Transverse colon (tissue), 3 donors: ENCODE data around the gene RACGAP1.

Experiments
- POLR2A ChIP-seq: fragments of 450-650 bp; IDR thresholded peaks from one replicate; pipeline ENCODE4 v1.6.1; 2016; ENCODE audit warnings: antibody characterized with exemption, mild to moderate bottlenecking, moderate library complexity
- TF ChIP-seq, protein P1 (sequence below), 5 experiments: fragments of 200-600 bp in 3 of 5; fragments of 450-650 bp in 2 of 5; sonication (generic) in 3 of 5; IDR thresholded peaks; 1 replicate in 2 of 5; 2 replicates in 3 of 5; pipeline ENCODE4 v1.5.1; 2016 to 2017; ENCODE audit warnings: antibody characterized with exemption in 5 of 5, inconsistent platforms in 3 of 5, mild to moderate bottlenecking in 2 of 5, moderate library complexity in 1 of 5

DNA sequence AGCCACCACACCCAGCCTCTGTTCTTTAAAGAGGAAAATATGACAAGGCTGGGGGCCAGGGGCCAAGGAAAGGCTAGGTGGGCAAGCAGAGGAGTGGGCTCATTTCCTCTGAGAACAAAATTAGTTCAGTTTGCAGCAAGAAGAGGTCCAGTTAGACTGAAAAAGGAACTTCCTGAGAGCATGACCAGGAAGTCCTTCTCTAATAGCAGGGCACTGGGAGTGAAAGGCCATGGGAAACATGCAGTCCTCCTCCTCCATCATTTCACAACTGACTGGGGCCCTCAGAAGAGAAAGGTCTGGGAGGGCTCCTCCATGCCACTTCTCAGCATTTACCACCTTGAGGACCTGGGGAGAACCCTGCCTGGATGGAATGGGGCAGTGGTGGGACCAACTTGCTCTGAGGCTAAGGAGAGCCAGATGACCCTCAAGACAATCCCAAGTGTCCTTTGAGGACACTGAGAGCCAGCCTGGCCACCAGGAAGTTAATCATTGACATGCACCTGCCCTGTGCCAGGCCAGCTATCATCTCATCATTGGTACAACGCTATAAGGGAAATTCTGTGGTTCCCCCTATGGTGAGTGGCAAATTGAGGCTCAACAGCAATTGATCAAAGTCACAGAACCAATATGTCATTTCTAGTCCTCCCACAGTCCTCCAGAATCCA lies 72.8 kb downstream of the RACGAP1 start:
- TF ChIP-seq POLR2A: no peak
- TF ChIP-seq, protein P1, sequence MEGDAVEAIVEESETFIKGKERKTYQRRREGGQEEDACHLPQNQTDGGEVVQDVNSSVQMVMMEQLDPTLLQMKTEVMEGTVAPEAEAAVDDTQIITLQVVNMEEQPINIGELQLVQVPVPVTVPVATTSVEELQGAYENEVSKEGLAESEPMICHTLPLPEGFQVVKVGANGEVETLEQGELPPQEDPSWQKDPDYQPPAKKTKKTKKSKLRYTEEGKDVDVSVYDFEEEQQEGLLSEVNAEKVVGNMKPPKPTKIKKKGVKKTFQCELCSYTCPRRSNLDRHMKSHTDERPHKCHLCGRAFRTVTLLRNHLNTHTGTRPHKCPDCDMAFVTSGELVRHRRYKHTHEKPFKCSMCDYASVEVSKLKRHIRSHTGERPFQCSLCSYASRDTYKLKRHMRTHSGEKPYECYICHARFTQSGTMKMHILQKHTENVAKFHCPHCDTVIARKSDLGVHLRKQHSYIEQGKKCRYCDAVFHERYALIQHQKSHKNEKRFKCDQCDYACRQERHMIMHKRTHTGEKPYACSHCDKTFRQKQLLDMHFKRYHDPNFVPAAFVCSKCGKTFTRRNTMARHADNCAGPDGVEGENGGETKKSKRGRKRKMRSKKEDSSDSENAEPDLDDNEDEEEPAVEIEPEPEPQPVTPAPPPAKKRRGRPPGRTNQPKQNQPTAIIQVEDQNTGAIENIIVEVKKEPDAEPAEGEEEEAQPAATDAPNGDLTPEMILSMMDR (IDR thresholded peaks at IDR 0.05): no peak
